GM21723 (cell line): Measurements from ENCODE around the gene WSCD1.

Experiments used
- ATAC-seq: cut with Tn5 transposase; IDR thresholded peaks from one replicate; pipeline ENCODE4 v1.9.1; 2021; ENCODE audit warnings: mild to moderate bottlenecking, moderate library complexity; ENCODE audit not compliant: unreplicated experiment

The WSCD1 gene

GRCh38 chr17:6084311-6085161, 14.4 kb downstream of the WSCD1 start:
- no peak for ATAC-seq

- no peak for ATAC-seq
Measured at GRCh38 chr17:6085812-6086211, 15.6 kb downstream of the WSCD1 start.

- ATAC-seq, result no peak
Measured at GRCh38 chr17:6086603-6087400, 16.6 kb downstream of the WSCD1 start.

- no peak for ATAC-seq
Measured at GRCh38 chr17:6088141-6088540, 18.0 kb downstream of the WSCD1 start.

GRCh38 chr17:6090253-6090652, 20.1 kb downstream of the WSCD1 start:
- no peak for ATAC-seq

- ATAC-seq, result no peak
Measured at GRCh38 chr17:6092182-6092902, 22.2 kb downstream of the WSCD1 start.

- no peak for ATAC-seq
Measured at GRCh38 chr17:6092903-6093468, 22.8 kb downstream of the WSCD1 start.

GRCh38 chr17:6094453-6094852, 24.3 kb downstream of the WSCD1 start:
- ATAC-seq, result no peak

GRCh38 chr17:6094926-6095325, 24.7 kb downstream of the WSCD1 start:
- ATAC-seq, result no peak

- ATAC-seq, result no peak
Measured at GRCh38 chr17:6095501-6095900, 25.3 kb downstream of the WSCD1 start.

GRCh38 chr17:6096201-6097004, 26.2 kb downstream of the WSCD1 start:
- no peak for ATAC-seq

- ATAC-seq, result no peak
Measured at GRCh38 chr17:6097005-6097279, 26.8 kb downstream of the WSCD1 start.

GRCh38 chr17:6098050-6098822, 28.1 kb downstream of the WSCD1 start:
- ATAC-seq, result no peak

- ATAC-seq, result no peak
Measured at GRCh38 chr17:6098823-6099180, 28.6 kb downstream of the WSCD1 start.

- no peak for ATAC-seq
Measured at GRCh38 chr17:6099492-6099891, 29.3 kb downstream of the WSCD1 start.

- ATAC-seq, result no peak
Measured at GRCh38 chr17:6100146-6100545, 30.0 kb downstream of the WSCD1 start.

GRCh38 chr17:6100891-6101500, 30.8 kb downstream of the WSCD1 start:
- ATAC-seq, result no peak

- ATAC-seq, result no peak
Measured at GRCh38 chr17:6101706-6102105, 31.5 kb downstream of the WSCD1 start.

- ATAC-seq, result no peak
Measured at GRCh38 chr17:6102615-6103014, 32.4 kb downstream of the WSCD1 start.
